Activated CD4-positive, alpha-beta T cell treated with anti-CD3 and anti-CD28 coated beads, Interleukin-10, Interleukin-2, amounts not matched to agents 100 ng/mL and 50 ng/mL, durations not matched to agents 16 hours and 8 hours (primary cell): ENCODE measurements around the gene SORCS2.
"Not testable (repeated sequence)": the region's sequence is repeated elsewhere in the genome, so short reads cannot be mapped to it uniquely, and the experiment has no call there.

Experiments
- DNase-seq: peaks from one replicate; pipeline ENCODE4 v3.0.0-alpha.2; 2020

Gene SORCS2

DNA sequence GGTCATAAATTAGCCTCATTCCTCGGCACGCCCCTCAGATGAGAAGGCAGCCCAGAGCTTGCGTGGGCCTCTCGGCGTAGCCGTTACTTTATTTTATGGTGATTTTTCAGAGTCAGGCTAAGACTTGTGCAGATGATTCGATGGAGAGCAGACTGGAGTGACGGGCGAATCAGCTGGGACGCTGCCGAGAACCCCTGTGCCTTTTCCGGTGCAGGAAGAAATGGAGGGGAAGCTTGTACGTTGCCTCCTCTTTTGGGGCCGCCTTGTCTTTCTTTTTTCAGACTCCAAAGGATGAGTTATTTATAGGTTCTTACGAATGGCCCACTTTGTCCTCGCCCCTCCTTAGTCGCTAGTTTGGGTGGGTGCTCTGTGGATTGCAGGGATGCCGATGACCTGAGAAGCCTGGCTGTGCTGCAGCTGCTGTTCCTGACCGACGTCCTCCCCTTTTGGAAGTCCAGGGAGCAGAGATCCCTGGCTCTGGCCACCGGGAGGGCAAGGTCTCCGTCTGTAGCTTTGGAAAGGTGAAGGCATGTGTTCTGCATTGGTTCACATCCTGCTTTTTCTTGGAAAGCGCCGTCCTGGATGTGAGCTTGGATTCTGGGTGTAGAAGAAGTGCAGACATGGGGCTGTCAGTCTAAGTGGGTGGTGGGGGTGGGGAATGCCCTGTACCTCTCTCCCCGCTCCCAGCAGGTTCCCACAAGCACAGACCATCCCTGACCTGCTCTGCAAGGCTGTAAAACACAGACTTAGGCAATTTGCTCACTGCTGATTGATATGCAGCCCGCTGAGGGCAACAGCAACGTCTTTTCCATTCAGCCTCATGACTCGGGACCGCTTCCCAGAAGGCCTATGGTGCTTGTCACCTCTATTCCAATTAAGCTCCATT lies 9.3 kb downstream of the SORCS2 start:
- no peak for DNase-seq

DNA sequence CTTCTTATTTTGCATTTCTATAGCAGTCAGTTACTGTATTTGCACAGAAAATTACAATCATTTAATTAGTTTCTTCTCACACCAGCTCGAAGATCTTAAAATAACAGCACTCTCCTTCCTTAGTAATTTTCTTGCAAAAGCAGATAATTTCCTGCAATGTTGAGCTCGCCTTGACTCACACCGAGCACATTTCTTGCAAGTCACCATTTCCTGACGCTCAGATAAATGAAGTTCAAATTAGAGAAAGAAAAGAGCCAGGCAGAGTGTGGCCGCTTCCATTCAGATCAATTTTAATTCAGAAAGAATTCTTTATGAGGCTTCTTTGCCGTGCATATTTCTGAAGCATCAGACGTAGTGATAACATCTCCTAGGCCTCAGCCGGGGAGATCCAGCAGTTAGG lies 10.1 kb downstream of the SORCS2 start:
- DNase-seq = no peak

DNA sequence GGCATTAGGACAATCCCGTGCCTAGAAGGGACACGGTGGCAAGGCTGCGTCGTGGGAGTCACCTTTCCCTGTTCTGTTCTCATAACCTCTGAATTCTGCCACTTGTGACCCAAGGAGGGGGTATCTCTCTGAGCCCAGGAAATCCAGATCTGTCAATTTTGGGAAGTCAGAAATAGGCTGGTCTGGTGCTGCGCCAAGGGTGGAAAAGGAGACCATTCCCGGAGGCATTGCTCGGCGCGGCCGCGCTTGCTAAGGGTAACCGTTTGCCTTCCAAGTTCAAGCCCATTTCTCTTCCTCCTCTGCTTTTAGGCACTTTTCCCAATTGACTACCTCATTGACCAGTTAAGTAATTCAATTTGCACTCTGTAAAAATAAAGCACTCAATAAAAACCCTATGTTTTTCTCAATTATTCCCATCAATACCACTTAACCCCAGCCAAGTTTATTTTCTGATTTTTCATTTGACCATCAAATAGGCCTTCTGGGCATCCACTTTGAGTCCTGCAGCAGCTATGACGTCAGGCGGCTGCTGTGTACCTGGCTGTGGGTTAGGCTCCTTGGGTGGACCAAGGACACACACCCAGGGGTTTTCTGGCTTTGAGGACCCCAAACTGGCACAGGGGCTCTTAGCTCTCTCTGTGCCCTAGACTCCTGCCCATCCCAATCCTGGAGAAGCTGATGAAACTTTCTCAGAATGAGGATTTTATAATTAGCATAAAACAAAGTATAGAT lies 12.5 kb downstream of the SORCS2 start:
- no peak for DNase-seq

DNA sequence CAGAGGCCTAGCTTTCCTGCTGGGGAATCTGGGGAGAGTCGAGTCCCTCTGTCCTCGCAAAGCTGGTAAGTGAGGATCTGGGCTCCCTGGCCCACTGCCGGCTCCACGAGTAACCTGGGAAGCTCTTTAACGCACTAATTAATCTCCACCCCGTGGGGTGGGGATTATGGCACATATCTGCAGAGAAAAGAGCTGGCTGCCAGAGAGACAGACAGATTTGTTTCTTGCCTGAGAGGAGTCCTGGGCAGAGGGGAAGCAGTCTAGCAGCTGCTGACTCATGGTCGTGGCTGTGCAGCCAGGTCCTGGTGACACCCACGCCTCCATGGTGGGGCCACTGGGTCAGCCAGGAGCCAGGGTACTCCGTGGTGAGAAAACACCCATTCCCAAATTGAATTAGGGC lies 14.0 kb downstream of the SORCS2 start:
- no peak for DNase-seq

DNA sequence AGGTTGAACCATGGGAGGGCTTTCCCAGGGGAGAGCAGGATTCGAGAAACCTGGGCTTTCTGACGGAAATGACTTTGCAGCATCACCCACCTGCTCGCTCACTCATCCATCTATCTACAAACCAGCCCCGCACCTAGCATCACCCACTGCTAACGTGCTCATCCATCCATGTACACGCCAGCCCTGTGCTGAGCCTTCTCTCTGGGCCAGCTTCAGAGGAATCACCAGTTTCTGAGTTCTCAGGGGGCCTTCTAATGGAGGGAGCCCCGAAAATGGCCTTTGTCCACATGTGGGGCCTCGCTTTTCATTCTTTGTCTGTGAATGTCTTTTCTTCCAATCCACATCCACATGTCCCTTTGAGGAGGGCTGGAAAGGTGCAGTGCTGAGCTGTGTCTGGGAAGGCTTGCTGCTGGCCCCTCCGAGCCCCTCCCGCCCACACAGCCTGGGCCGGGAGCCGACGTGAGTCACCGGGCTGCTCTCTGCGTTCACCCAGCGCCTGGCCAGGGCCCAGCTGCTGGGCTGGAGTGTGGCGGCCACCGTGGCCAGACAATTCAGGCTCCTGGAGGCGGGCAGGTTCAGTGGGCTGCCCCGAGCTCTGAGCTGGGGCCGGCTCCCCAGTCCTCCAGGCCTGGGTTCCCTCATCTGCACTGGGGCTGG lies 14.7 kb downstream of the SORCS2 start:
- DNase-seq = no peak

DNA sequence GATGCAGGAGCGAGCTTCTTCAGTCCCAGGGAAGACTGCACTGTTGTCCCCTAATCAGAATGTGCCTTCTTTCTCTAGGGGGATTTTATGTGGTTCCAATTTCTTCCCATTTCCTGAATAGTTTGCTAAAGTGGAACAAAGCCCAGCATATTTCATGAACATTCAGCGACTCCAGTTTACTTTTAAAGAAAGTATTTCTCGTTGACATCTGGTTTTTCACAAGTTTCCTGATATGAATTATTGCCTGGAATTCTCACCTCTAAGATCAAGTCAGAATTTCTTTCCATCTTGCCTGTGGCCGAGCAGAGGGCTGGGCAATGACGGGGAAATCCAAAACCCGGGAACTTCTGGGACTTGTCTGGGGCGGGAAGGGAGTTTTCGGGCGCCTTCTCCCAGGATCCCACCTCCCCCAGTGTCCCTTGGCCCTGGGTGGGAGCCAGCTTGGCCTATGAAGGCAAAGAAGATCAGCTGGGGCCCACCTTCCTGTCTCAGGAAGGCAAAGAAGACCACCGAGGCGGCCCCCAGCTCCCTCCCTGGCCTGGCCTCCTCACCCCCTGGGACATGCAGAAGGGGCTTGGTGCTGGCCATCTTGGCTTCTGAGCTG lies 15.4 kb downstream of the SORCS2 start:
- DNase-seq = no peak

DNA sequence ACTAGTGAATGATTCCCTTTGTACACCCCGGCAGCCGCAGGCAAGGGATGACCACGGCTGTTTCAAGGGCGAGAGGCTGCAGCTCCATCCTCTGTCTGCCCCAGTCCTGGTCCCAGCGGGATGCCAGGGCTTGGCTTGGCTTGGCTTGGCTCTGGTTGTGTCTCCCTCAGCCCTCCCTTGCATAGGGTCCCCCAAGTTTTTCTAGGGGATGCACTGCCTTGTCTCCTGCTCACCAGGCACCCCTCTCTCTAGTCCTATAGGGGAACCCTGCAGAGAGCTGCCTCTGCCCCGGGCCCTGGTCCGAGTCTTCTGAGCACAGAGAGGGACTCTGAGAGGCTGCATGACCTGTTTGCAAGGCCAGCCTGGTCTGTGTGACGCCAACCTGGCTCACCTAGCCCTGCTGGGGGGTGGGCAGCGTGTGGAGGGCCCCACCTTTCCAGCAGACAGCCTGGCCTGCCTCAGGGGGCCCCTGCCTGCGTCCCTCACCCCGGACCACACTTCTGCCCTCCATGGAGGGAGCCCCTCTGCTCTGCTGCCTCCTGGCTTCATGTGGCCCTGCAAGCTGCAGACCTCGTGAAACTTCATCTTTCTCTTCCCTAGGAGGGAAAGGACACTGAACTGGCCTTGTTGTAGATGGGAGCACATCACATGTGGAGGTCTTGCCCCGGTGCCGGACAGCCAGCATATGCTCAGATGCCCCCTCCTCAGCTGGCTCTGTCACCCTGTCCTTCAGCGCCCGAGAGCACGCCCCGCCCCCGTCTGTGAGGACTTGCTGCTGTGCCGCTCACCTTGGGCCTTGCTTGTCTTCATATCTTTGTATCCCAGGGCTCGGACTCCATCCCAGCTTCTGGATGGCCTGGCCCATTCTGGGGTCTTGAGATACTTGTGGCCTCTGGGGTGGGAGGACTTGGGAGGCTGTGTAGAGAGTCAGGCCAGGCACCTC lies 16.4 kb downstream of the SORCS2 start:
- no peak for DNase-seq

DNA sequence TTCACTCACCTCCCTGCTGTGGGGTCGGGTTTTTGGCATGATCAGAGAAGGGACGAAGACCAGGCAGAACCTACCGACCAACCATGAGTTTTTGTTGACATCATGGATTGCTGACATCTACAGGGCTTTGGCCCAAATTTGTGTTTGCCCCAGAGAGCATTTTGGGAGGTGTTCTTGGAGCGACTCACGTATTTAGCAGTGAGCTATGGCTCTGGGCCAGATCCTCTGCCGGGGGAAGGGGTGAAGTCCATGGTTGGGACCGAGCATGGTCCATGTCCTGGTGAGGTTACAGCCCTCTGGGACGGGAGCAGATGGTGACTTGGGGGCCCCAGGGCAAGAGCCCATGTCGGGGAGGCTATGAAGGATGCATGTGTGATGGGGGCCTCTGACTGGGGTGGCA lies 17.4 kb downstream of the SORCS2 start:
- DNase-seq = no peak

DNA sequence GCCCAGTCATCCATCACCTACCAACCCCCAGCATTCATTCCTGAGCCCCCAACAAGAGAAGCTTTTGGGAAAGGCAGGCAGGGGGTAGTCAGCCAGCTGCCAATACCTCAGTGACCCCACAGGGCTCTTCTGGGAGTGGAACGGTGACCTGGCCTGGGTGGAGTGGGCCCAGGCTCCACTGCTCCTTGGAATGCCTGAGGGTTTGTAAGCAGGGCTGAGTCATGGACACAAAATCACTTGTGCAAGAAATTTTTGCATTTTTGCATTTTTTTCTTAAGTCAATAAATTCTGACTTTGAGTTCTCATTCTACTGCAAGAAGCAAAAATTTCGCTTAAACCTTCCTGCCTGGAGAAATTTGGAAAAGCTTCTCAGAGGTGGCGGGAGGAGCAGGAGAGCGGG lies 18.5 kb downstream of the SORCS2 start:
- DNase-seq = no peak

DNA sequence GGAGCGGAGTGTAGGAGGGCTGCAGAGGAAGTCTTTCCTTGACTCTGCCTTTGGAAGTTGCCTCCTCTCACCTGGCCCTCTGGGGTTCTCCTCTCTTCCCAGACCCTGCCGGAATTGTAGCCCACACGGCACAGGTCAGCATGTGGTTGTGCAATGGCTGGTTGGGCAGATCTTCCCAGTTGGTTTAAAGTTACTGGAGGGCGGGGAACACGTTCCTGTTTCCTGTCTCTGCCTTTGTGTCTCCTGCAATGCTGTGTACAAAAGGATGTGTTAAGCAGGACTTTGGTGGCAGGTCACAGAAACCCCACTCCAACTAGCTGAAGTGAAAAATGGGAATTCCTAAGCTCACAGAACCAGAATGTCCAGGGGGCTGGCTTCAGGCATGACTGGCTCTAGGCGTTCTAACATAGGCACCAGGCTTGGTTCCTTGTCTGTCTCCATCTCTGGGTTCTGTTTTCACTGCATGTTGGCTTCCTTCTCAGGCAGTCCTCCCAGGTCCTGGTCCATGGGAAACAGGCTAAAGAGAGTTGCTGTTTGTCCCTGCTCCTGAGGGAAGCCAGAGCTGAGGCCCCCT lies 19.9 kb downstream of the SORCS2 start:
- no peak for DNase-seq

DNA sequence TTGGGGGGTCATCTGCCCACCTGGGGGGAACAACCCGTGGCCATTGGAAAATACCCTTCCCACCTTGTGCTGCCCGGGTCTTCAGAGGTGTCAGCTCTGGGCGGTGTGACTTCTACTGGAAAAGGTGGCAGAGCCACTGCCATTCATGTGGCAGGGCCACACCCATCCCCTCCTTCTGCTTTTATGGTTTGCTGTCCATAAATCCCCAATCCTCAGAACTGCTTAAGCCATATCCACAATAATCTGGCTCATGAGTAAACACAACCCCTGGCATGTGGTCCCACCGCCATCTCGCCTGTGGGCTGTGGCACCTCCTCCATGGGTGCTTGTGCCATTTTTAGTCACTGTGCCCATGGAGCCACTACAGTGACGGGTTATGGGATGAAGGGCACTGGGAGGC lies 20.6 kb downstream of the SORCS2 start:
- DNase-seq = no peak

DNA sequence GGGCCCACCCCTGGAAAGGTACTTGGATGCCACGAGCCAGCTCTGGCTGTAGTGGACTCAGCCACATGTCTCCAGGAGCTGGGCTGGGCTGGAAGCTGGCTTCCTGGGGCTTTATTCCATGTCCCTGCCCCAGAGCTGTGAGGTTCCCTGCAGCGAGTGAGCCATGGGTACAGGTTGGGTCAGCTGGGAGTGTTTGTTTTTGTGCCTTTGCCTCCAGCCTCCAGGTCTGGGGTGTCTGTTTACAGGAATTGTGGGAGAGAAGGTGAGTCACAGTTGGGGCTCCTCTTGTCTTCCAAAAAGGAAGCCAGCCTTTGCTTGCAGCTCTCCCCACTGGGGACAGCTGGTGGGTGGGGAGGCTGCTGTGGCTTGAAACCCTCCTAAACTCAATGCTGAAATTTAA lies 21.5 kb downstream of the SORCS2 start:
- DNase-seq = no peak

DNA sequence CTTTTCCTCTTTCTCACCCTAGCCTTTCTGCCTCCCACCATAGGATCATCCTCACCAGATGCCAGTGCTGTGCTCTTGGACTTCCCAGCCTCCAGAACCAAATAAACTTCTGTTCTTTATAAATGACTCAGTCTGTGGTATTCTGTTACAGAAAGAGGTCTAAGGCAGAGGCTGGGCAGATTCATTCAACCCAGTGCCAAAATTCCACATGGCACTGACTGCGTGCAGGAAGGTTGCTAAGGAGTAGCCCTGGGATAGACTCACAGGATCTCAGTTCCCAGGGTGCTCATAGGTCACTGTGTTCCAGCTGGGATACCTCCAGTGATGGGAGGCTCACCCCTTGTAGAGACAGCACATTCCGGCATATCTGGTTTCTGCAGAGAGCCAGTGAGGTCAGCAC lies 22.0 kb downstream of the SORCS2 start:
- DNase-seq = no peak

DNA sequence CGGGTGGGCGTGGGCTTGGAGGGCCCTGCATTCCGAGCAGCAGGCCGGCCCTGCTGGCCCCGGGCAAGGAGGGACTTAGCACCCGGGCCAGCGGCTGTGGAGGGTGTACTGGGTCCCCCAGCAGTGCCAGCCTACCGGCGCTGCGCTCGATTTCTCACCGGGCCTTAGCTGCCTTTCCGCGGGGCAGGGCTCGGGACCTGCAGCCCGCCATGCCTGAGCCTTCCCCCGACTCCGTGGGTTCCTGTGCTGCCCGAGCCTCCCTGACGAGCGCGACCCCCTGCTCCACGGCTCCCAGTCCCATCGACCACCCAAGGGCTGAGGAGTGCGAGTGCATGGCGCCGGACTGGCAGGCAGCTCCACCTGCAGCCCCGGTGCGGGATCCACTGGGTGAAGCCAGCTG lies 22.8 kb downstream of the SORCS2 start:
- not testable (repeated sequence) for DNase-seq

DNA sequence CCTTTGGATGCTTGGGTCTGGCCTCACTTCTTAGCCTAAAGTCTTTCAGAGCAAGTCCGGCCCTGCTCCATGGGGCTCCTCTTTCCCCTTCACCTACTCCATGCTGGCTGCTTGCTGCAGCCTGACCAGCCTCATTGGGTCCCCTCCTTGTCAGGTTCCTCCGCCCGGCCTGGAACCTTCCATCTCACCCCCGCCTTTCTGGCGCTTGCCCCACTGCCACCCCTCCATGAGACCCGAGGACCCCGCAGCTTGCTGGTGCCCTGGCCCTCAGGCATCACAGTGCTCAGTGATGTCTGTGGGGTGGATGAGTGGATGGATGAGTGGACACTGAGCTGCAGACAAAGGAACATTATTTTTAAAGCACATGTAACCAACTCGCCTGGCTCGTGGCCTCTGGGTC lies 24.7 kb downstream of the SORCS2 start:
- DNase-seq = no peak

DNA sequence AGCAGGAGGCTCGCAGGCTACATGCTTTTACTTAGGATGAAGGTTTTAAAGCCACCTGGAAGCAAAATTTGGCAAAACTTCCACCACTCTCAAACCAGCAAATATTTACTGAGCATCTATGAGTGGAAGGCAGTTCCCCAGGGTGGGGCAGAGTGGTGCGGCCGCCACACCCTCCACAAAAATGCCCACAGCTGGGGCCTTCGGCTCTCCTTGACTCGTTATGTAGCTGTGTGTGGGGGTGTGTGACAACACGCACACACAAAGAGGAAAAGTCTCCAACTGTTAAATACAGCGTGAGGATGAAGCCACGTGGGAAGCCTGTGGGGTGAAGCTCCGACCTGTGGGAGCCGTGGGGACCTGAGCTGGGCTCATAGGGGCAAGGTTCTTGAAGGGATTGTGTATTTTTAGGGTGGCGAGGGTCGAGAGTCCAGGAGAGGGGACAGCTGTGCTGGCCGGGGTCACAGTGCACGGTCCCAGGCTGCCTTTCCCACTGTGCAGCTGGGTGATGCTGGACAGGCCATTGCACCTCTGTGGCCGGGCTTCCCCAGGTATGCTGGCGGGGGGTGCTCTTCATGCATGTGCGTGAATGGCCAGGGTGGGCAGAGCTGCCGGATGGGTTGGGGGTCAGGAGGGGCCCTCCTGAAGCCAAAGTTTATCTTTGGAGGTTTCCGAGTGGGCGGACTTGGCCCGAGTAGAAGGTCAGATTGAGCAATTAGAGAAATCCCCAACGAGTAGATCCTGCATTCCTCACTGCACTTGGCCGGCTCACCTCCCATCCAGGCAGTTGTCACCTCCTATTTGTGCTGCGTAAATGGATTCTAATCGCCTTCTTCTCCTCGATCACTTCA lies 25.4 kb downstream of the SORCS2 start:
- no peak for DNase-seq

DNA sequence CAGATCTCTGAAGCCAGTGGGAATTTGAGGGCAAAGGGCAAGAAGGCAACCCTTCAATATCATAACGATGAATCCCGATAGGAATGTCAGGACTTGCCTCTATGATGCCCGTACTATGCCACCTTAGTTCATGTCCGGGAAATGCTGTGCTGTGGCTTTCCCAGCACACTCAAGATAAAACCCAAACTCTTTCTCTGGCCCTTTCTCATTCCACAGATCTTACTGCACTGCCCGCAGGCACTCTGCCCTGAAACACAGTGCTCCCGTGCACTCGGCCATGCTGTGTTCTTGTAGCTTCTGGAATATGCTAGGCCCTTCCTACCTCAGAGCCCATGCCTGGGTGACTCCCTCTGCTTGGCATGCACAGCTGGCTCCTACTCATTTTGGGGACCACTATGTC lies 26.3 kb downstream of the SORCS2 start:
- DNase-seq = no peak

DNA sequence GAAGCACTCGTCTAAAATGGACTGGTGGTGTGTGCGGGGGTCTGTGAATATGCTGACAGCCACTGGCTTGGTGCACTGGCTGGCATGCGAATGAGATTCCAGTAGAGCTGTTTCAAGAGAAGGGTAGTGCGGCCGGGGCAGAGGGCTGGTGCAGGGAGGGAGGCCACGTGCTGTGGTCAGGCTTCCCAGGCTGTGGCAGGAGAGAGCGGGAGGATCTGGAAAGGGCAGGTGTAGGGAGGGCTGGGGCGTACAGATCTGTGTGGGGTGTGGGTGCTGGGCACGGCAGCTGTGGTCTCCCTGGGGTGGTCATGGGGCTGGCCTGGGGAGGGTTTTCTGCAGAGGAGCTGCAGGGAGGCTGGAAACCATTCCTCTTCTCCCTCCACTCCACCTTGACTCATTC lies 30.2 kb downstream of the SORCS2 start:
- no peak for DNase-seq

DNA sequence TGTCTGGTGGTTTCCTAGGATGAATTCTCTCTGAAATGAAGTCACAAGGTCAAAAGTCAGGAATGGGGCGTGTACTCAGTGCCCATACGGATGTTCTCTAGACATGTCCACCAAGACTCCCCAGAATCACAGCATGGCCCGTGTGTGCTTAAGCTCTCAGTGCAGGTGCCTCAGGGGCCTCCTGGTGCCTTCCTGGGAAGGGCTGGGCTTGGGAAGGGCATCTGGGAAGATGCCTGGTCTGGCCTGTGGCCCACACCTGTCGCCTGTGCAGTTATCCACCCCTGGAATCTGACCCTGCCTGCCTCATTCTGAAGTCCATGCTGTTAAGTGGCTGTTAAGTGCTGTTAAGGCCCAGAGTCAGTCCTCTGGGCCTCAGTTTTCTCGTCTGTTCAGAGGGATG lies 31.2 kb downstream of the SORCS2 start:
- no peak for DNase-seq

DNA sequence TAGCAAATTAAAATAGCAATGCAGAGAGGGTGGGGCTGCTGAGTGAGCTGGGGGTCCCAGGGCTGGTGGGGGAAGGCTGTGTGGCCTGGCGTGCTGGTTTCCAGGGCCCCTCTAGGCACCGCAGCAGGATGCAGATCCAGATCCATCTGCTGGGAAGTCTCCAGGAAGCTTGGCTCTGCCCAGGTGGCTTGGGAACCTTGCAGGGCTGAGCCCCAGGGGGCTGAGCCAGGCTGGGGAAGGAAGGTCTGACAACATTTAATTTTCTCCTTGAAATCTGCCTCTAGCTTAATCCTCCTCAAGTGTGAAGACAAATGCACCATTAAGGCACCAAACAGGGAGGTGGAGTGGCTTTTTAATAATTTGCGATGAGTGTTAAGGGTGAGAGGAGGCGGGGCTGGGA lies 31.7 kb downstream of the SORCS2 start:
- DNase-seq = no peak
